ENCODE measurements around the gene RBBP5. TPM values are rescaled to one million over a fixed set of nuclear protein-coding genes. Genes with fewer than 3 reads are reported as not detected.

RBBP5 gene
- total and polyA plus RNA-seq, 2 donors (not counting 1 experiment from before 2014, with no cell fraction given): 6.8 to 18.5 TPM

- H3K9ac ChIP-seq (ENCODE audit: low read length): no peak overlapping the region
- no peaks in the 10 kb centered on the region for H3K9me3 ChIP-seq (ENCODE audit: control extremely low read depth in 1 of 3, control insufficient read depth in 2 of 3, insufficient read depth in 1 of 3, low read length in 2 of 3)
- ATAC-seq (ENCODE audit: low read depth) (no peak), DNase-seq (no peak)
- Mint-ChIP-seq H3K9me3 (ENCODE audit: insufficient read depth) (no peaks in the 10 kb centered on the region), H3K27ac (no peak overlapping the region), H3K4me1 (no peaks in the 10 kb centered on the region), H3K27me3 (peaks cover 8% of the 10 kb centered on the region), H3K4me3 (no peak overlapping the region)
- H3K27me3 ChIP-seq (replicated peaks in 1 of 4; ENCODE audit: control extremely low read depth in 1 of 4, control insufficient read depth in 3 of 4, insufficient read depth in 4 of 4, low read length in 3 of 4): no peaks in the 10 kb centered on the region
- H4K20me1 ChIP-seq (ENCODE audit: control insufficient read depth, insufficient read depth, low read length, poor library complexity, severe bottlenecking): no peaks in the 10 kb centered on the region
- no peak overlapping the region for H3K4me2 ChIP-seq (replicated peaks; ENCODE audit: low read depth, low read length, poor library complexity, severe bottlenecking)
- no peak for TF ChIP-seq CTCF (IDR thresholded peaks at IDR 0.05)
- TF ChIP-seq EZH2 (IDR thresholded peaks at IDR 0.05; ENCODE audit: borderline replicate concordance, insufficient read depth, low read depth, low read length, poor library complexity, severe bottlenecking): no peak
- no peak overlapping the region for H3K27ac ChIP-seq (ENCODE audit: low read length in 2 of 2)
- no peaks in the 10 kb centered on the region for H3K36me3 ChIP-seq (replicated peaks in 1 of 2; ENCODE audit: control extremely low read depth in 1 of 2, control insufficient read depth in 1 of 2, extremely low read depth in 1 of 2, insufficient read depth in 2 of 2, low read length in 1 of 2)
- no peak overlapping the region for H2AFZ ChIP-seq (ENCODE audit: insufficient read depth, low read depth, low read length, poor library complexity, severe bottlenecking)
- intact Hi-C loops (cut with micrococcal nuclease): no loop called here
- H3K4me3 ChIP-seq (ENCODE audit: control extremely low read depth in 1 of 5, extremely low read depth in 1 of 5, insufficient read depth in 1 of 5, low read depth in 2 of 5, low read length in 4 of 5): no peak overlapping the region
- peaks cover 0 to 6% of the 10 kb centered on the region in 2 donors for H3K4me1 ChIP-seq (ENCODE audit: control insufficient read depth in 2 of 2, insufficient read depth in 2 of 2, low read length in 2 of 2)
- no peaks in the 10 kb centered on the region for H3K79me2 ChIP-seq (ENCODE audit: control insufficient read depth, insufficient read depth, low read length)
- POLR2A ChIA-PET: no interaction called here
- CTCF ChIA-PET: no interaction called here
- 91% methylated on average over 19 of the region's 19 CpGs for WGBS (ENCODE audit: insufficient coverage)
Measured at GRCh38 chr1:205057808-205058575, 63.8 kb downstream of the RBBP5 start.

- Histone ChIP-seq H3K27ac (ENCODE audit: low read length in 2 of 2) (no peak overlapping the region), H3K9ac (ENCODE audit: low read length) (no peak overlapping the region), H4K20me1 (ENCODE audit: control insufficient read depth, insufficient read depth, low read length, poor library complexity, severe bottlenecking) (no peaks in the 10 kb centered on the region), H3K79me2 (ENCODE audit: control insufficient read depth, insufficient read depth, low read length) (no peaks in the 10 kb centered on the region), H3K4me2 (replicated peaks; ENCODE audit: low read depth, low read length, poor library complexity, severe bottlenecking) (no peak overlapping the region), H3K4me1 (ENCODE audit: control insufficient read depth in 2 of 2, insufficient read depth in 2 of 2, low read length in 2 of 2) (peaks cover 0 to 6% of the 10 kb centered on the region in 2 donors), H3K27me3 (replicated peaks in 1 of 4; ENCODE audit: control extremely low read depth in 1 of 4, control insufficient read depth in 3 of 4, insufficient read depth in 4 of 4, low read length in 3 of 4) (peaks cover 0 to 4% (median 0%) of the 10 kb centered on the region in 4 experiments), H3K4me3 (ENCODE audit: control extremely low read depth in 1 of 5, extremely low read depth in 1 of 5, insufficient read depth in 1 of 5, low read depth in 2 of 5, low read length in 4 of 5) (no peak overlapping the region), H2AFZ (ENCODE audit: insufficient read depth, low read depth, low read length, poor library complexity, severe bottlenecking) (no peak overlapping the region), H3K9me3 (ENCODE audit: control extremely low read depth in 1 of 3, control insufficient read depth in 2 of 3, insufficient read depth in 1 of 3, low read length in 2 of 3) (no peaks in the 10 kb centered on the region), H3K36me3 (replicated peaks in 1 of 2; ENCODE audit: control extremely low read depth in 1 of 2, control insufficient read depth in 1 of 2, extremely low read depth in 1 of 2, insufficient read depth in 2 of 2, low read length in 1 of 2) (no peaks in the 10 kb centered on the region)
- intact Hi-C loops (cut with micrococcal nuclease): no loop called here
- Mint-ChIP-seq H3K27ac (no peak overlapping the region), H3K4me3 (no peak overlapping the region), H3K27me3 (peaks cover 8% of the 10 kb centered on the region), H3K9me3 (ENCODE audit: insufficient read depth) (no peaks in the 10 kb centered on the region), H3K4me1 (no peaks in the 10 kb centered on the region)
- no peak for DNase-seq
- no peak for ATAC-seq (ENCODE audit: low read depth)
- ChIA-PET CTCF (no interaction called here), POLR2A (no interaction called here)
- TF ChIP-seq CTCF (IDR thresholded peaks at IDR 0.05): no peak
- TF ChIP-seq EZH2 (IDR thresholded peaks at IDR 0.05; ENCODE audit: borderline replicate concordance, insufficient read depth, low read depth, low read length, poor library complexity, severe bottlenecking): no peak
- 89% methylated on average over 4 of the region's 6 CpGs for WGBS (ENCODE audit: insufficient coverage)
Measured at GRCh38 chr1:205056956-205057568, 64.7 kb downstream of the RBBP5 start.

Data from B cell (primary cell).